GM12878 (cell line): ENCODE results near the gene SPAG16. TPM values are rescaled to one million over a fixed set of nuclear protein-coding genes. Genes with fewer than 3 reads are reported as not detected.

Experiments used
- E2F8 ChIP-seq: fragments of 450-650 bp; IDR thresholded peaks from 2 replicates; pipeline ENCODE4 v1.6.1; 2018; ENCODE audit warnings: mild to moderate bottlenecking, low read depth, moderate library complexity; ENCODE audit not compliant: partially characterized antibody
- RCOR1 ChIP-seq: conservative IDR thresholded peaks from 2 replicates; pipeline ENCODE4 v1.6.1; 2012; ENCODE audit warnings: low read depth, low read length, improper control_type of control experiment
- USF1 ChIP-seq: IDR thresholded peaks from 2 replicates; pipeline ENCODE4 v1.6.1; 2011; ENCODE audit warnings: borderline replicate concordance, low read depth, mild to moderate bottlenecking, moderate library complexity, mixed read lengths, low read length; ENCODE audit not compliant: insufficient read depth; ENCODE audit errors: extremely low read length
- ZNF687 ChIP-seq: fragments of 450-650 bp; IDR thresholded peaks from 2 replicates; pipeline ENCODE4 v1.6.1; 2017; ENCODE audit warnings: mild to moderate bottlenecking, moderate library complexity
- polyA plus RNA-seq, 11 experiments: library from polyadenylated mRNA; depleted of rRNA in 4 of 11; unstranded in 6 of 11; stranded (reverse) in 5 of 11; fragments of >200 nt; fragmentation: Nextera tagmentation in 4 of 11; fragmentation: Illumina TruSeq in 1 of 11; extraction: Ambion mirVana in 4 of 11; extraction: Trizol in 1 of 11; gene quantifications; 1 replicate in 1 of 11; 2 replicates in 10 of 11; pipeline versions ENCODE4 v1.2.1 to v1.2.3, GENCODE V29; 2011 to 2016; ENCODE audit warnings: inconsistent platforms in 2 of 11, missing spikeins in 2 of 11, low read depth in 1 of 11
- total RNA-seq, 4 experiments: library from RNA; depleted of rRNA in 3 of 4; stranded (reverse); fragments of >200 nt in 3 of 4; fragmentation: Illumina TruSeq in 1 of 4; extraction: Trizol in 1 of 4; gene quantifications; 2 replicates each; pipeline versions ENCODE4 v1.2.1 to v1.2.3, GENCODE V29; 2013 to 2021
- TF ChIP-seq, protein P1 (sequence below): fragments of 450-650 bp; IDR thresholded peaks from 2 replicates; pipeline ENCODE4 v1.6.1; 2016; ENCODE audit warnings: mild to moderate bottlenecking, moderate library complexity, borderline replicate concordance

SPAG16 gene
- total and polyA plus RNA-seq, 10 of the 15 experiments (the other 5 are each of a cell fraction or from before 2014, with no cell fraction given), result 6.0 to 25.0 (median 15.2) TPM

DNA sequence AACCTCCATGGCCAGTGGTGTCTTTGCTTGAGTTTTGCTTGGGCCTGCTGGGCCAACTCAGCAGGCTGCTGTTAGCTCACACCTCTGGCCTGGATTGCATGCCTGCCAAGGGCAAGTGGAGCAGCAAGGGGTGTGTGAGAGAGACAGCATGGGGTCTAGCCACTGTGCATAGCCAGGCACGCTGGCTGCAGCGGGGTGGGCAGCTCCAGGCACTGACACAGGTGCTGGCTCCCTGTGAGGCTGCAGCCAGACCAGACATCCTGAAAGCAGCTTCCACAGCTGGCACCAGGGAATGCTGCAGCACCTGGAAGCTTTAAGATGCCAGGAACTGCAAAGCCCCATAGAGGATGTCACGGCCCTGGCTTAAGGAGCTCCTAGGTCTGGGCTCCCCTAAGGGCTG is 750.2 kb downstream of the SPAG16 start (continued):
- TF ChIP-seq, protein P1, sequence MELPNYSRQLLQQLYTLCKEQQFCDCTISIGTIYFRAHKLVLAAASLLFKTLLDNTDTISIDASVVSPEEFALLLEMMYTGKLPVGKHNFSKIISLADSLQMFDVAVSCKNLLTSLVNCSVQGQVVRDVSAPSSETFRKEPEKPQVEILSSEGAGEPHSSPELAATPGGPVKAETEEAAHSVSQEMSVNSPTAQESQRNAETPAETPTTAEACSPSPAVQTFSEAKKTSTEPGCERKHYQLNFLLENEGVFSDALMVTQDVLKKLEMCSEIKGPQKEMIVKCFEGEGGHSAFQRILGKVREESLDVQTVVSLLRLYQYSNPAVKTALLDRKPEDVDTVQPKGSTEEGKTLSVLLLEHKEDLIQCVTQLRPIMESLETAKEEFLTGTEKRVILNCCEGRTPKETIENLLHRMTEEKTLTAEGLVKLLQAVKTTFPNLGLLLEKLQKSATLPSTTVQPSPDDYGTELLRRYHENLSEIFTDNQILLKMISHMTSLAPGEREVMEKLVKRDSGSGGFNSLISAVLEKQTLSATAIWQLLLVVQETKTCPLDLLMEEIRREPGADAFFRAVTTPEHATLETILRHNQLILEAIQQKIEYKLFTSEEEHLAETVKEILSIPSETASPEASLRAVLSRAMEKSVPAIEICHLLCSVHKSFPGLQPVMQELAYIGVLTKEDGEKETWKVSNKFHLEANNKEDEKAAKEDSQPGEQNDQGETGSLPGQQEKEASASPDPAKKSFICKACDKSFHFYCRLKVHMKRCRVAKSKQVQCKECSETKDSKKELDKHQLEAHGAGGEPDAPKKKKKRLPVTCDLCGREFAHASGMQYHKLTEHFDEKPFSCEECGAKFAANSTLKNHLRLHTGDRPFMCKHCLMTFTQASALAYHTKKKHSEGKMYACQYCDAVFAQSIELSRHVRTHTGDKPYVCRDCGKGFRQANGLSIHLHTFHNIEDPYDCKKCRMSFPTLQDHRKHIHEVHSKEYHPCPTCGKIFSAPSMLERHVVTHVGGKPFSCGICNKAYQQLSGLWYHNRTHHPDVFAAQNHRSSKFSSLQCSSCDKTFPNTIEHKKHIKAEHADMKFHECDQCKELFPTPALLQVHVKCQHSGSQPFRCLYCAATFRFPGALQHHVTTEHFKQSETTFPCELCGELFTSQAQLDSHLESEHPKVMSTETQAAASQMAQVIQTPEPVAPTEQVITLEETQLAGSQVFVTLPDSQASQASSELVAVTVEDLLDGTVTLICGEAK, result no peak
- TF ChIP-seq USF1 (no peak), ZNF687 (no peak), E2F8 (no peak), RCOR1 (no peak)
